ENCODE data around the gene PAPPA2.

The PAPPA2 gene

DNA sequence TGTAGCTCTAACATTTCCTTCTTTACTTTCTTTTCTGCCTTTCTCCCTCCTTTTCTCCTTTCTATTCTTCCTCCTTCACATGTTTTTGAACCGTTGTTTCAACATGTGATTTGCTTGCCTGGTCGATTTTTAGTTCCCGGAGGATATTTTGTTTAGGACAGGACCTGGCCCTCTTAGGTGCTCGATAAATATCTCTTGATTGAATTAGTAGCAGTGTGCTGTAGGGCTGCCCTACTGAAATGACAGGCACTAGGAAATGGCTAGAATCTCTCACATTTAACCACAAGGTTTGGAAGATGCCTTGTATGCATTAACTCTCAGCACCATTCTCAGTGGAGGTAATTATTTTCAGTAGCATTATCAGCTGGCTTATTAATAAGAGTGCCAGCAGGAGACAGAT is 305.6 kb downstream of the PAPPA2 start:
- DNase-seq (ENCODE audit: low spot score) = no peak

GRCh38 chr1:176770066-176770465 is 307.1 kb downstream of the PAPPA2 start:
- DNase-seq (ENCODE audit: low spot score) = no peak

DNA sequence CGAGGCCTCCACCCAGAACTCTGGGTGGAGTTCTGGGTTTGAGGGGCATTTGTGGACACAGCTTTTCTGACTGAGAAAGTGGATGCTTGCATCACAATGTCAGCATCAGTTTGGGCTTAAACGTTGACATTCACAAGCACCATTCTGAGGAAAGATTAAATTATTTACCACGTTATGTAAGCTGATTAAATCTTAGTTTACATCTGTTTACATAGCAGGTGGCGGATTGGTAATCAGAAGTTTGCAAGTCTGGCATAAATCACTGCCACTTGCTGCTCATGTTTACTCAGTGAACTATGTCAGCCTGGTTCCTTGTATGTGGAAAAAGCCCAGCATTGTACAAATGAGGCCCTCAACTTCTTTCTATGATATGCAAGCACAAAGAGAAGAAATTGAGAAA is 310.1 kb downstream of the PAPPA2 start:
- DNase-seq (ENCODE audit: low spot score) = no peak

DNA sequence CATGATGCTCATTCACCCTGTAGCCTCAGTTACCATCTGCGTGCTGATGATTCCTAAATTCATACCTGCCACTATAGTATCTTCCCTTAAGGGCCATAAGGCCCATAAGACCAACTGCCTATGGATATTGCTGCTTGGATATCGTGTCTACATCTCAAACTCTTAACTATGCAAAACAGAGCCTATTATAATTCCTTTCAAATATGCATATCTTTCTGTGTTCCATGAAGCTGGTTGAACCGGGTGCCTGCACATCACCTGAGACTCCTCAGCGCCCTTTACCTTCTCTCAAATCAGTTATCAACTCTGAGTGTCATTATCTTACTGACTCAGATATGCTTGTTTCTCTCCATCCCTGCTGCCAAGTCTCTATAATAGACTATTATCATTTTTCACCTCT is 311.2 kb downstream of the PAPPA2 start:
- DNase-seq (ENCODE audit: low spot score) = no peak

DNA sequence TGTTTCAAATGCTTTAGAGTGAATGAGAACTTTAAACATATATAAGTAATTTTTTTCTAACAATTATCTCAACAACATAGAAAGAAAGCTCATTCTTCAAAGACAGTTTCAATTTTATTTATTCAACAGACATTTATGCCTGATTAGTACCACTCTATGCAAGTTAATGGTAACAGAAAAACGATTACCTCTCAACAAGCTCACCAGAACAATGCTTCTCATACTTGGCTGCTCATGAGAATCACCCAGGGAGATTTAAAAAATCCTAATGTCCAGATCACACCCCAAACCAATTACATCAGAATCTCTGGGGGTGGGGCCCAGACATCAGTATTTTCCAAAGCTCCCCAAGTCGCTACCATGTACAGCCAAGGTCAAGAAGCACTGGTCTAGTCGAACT is 312.4 kb downstream of the PAPPA2 start:
- DNase-seq (ENCODE audit: low spot score) = no peak

DNA sequence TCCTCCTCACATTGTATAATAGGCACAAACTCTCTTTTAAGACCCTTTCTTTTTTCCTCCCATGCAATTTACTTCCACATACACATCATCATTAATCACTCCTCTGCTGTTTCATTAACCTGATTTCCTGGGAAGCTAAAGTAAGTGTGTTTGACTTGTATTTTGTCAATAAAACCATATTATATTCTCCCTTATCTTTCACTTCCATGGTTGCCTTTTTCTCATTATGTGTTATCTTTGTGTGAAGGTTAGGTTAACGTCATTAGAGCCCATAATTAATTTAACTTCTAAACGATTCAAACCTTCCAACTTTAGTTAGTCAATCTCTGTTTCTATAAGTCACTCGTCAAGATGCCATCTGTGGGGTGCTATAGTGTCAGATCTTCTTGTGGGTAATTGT is 313.0 kb downstream of the PAPPA2 start:
- no peak for DNase-seq (ENCODE audit: low spot score)

GRCh38 chr1:176778056-176778455 is 315.1 kb downstream of the PAPPA2 start:
- no peak for DNase-seq (ENCODE audit: low spot score)

DNA sequence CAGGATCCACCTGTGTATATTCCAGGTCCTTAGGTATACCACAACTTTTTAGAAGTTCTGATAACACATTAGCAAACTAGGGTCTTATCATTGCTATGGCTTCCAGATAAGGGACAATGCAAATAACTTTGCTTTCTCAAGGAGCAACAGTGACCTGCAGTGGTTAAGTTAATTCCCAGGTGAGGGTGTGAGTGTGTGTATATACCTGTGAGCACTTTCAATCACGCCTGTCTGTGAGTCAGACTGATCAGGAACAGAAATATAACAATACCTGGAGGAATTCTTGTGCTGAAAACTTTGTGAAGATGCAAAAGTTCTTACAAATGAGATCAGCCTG is 317.0 kb downstream of the PAPPA2 start:
- no peak for DNase-seq (ENCODE audit: low spot score)

- DNase-seq (ENCODE audit: low spot score) = no peak
Observed at GRCh38 chr1:176783309-176783708, 320.3 kb downstream of the PAPPA2 start.

DNA sequence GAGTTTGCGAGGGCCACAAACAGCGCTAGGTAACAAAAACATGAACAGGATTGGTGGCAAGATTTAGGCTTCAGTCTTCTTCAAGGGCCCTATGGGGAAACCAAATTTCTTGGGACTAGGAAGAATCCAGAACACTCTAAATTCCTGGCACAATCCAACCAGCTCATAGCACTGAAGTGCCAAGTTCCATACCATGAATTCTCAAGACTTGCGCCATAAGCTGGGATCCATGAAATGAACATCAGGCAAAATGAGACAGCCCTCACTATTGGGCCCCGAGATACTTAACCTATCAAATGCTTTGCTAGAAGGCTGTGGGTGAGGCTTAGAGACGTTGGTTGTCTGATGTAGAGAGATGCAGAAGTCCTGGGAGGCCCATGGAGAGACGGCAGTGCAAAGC is 322.1 kb downstream of the PAPPA2 start:
- no peak for DNase-seq (ENCODE audit: low spot score)

DNA sequence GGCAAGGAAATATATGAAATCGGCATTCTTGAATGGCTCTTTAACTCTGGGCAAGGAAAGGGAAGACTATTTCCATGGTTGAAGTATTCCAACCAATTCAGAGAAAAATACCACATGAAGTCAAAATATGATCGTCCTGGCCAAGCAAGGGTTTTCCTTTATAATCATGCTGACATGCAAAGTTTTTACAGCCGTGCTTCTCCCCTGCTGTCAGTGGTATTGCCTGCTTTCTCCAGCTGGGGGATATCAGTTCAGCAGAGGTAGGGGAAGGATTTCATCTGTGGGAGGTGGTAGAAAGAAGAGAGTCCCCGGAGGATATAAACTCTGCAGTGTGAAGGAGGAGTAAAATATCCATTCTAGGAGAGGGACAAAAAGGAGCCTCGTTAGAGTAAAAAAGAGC is 322.8 kb downstream of the PAPPA2 start:
- no peak for DNase-seq (ENCODE audit: low spot score)

DNA sequence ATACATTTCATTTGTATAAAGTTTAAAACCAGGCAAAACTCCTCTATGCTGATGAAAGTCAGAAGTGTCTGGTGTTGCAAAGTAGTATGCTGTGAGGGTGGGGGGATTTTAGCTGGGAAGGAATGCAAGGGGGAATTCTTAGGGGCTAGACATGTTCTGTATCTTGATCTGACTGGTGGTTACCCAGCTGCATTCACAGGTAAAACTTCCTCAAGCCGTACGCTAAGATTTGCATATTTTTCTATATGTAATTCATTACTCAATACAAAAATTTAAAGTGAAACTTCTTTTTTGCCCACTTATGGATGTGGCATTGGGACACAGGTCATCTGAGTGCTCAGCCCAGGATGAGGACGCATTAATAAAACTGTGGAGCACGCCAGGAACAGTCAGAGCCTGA is 323.3 kb downstream of the PAPPA2 start:
- DNase-seq (ENCODE audit: low spot score) = no peak

DNA sequence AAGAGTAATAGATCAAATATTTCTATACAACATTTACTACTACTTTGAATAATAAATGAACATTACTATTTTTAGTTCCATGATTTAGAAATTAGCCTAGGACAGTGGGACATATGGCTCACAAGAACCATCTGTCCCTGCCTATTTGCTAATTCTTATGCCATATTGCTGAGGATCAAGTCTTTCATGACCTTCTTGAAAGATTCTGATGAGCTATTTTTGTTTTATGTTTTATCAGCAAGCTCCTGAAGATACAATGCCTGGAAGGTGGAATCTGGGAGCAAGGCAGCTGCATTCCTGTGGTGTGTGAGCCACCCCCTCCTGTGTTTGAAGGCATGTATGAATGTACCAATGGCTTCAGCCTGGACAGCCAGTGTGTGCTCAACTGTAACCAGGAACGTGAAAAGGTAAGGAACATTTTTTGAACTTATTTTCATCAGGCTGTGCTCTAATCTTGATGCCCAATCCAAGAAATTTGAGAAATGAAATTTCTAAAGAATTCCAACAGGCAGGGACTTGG is 326.7 kb downstream of the PAPPA2 start:
- DNase-seq (ENCODE audit: low spot score) = no peak

- no peak for DNase-seq (ENCODE audit: low spot score)
Observed at GRCh38 chr1:176790786-176791185, 327.8 kb downstream of the PAPPA2 start.

GRCh38 chr1:176791906-176792305 is 328.9 kb downstream of the PAPPA2 start:
- DNase-seq (ENCODE audit: low spot score) = no peak

DNA sequence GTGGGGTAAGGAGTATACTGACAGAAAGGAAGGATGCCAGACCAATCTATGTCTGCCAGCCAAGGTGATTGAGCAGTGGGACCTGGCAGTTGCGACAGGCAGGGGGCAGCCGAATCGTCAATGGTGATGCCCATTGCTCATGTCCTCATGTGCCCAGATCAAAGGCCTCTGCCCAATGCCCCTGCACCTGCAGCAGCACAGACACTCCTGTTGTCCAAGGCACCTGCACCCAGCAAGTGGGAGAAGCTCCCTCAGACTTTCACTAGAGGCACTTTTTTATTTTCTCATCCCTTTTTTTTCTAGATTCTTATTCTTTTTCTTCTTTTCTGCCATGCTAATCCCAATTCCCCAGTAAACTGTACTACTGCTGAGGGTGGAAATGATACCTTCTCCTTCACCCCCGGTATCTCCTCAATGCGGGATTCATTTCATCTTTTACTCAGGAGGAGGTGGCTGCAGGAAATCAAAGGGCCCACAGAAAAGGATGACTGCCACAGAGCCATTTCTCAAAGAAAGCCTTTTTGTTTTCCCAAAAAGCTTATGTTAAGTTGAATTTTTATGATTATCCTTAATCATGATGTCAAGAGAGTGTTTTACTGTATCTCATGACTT is 332.0 kb downstream of the PAPPA2 start:
- no peak for DNase-seq (ENCODE audit: low spot score)

DNA sequence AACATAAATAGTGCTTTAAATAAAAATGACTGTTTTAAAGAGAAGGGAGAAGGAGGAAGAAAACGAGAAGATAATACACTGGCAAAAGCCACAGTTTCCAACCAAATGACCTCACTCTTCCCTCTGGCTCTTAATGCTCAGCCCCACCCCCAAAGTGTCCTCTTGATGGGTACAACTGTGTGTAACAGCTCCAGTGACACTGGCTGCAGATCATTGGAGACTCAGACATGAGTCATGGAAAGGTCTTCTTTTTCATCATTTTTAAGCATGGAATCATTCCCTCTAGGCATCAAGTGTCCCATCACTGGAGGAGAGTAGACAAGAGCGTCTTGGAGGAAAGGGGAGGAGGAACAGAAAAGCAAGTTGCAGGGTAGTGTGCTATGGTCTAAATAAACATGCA is 333.0 kb downstream of the PAPPA2 start:
- DNase-seq (ENCODE audit: low spot score) = no peak

GRCh38 chr1:176796583-176796982 is 333.6 kb downstream of the PAPPA2 start:
- DNase-seq (ENCODE audit: low spot score) = no peak

GRCh38 chr1:176799327-176799726 is 336.4 kb downstream of the PAPPA2 start:
- DNase-seq (ENCODE audit: low spot score) = no peak

- no peak for DNase-seq (ENCODE audit: low spot score)
Observed at GRCh38 chr1:176800978-176801513, 338.1 kb downstream of the PAPPA2 start.

DNA sequence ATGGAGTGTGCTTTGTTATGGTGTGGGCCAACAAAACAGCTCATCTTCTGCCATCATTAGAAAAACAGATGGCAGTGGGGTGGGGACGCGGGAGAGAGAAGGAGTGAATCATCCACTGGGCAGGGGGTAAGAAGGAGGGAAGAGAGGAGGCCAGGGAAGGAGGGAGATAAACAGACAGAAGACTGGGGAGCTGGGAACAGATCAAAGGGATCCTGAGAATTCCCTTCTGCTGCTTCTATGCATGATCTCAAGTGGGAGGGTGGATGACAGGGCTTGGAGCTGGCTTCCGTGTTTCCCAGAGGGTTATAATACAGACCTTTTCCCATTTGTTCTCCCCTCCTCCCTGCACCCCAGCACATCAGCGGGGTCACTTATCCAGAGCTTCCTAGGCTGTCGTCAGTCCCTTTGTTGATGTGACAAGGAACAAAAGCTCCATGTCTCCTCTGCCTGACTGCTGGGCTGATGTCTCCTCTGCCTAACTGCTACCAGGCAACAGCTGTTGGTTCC is 338.6 kb downstream of the PAPPA2 start:
- no peak for DNase-seq (ENCODE audit: low spot score)

DNA sequence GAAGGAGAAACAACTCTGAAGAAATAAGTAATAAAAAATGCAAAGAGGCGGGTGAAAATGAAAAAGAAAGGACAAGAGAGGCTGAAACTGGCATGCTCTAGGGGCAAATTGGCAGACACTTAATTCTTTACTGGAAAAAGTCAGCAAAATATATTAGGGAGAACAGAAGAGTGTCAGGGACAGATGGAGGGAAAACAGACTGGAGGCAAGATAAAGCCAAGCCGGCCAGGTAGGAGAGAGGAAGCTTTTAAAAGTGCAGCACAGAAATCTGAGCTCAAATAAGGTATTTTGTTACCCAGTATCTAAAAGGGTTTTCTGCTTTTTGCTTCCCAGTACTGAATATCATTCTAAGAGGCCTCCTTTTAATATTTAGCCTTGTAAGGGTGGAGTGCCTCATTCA is 339.3 kb downstream of the PAPPA2 start:
- DNase-seq (ENCODE audit: low spot score) = no peak

DNA sequence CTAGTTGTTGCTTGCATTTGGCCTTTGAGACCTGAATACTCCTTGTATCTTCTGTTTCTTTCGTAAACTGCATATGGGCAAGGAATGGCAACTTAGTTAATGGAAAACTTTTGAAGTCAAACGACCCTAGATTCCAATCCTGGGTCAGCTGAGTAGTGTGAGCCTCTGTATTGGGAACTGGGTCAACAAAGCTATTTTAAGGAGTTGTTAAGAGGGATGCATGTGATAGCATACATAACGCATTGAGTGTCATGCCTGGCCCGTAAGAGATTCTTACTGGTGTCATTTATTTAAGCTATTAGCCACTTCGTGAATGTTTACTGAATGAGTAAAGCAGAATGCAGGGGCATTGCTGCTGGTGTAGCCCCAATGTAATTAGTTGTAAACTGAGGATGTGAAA is 340.1 kb downstream of the PAPPA2 start:
- DNase-seq (ENCODE audit: low spot score) = no peak

DNA sequence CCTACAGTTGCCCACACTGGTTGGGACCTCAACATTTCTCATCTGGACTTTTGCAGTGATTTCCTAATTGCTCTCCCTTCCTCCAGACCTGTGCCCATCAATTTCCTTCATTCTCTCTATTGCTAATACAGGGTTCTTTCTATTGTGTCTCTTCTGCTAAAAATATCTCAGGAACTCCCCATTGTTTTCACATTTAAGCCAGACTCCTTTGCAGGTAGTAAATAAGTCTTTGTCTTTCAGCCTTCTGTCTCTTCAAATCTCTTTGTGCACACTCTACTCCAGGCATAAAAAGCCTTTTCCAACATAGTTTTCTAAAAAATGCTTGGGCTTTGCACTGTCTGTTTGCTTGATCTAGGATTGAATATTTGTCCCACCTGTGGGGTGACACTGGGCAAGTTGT is 340.6 kb downstream of the PAPPA2 start:
- no peak for DNase-seq (ENCODE audit: low spot score)

Data from activated CD4-positive, alpha-beta T cell treated with anti-CD3 and anti-CD28 coated beads, Interleukin-2, Interleukin-4, amounts not matched to agents 100 ng/mL and 50 ng/mL, durations not matched to agents 16 hours and 8 hours (primary cell).